Measurements from ENCODE around the gene PRRT2.

DNA sequence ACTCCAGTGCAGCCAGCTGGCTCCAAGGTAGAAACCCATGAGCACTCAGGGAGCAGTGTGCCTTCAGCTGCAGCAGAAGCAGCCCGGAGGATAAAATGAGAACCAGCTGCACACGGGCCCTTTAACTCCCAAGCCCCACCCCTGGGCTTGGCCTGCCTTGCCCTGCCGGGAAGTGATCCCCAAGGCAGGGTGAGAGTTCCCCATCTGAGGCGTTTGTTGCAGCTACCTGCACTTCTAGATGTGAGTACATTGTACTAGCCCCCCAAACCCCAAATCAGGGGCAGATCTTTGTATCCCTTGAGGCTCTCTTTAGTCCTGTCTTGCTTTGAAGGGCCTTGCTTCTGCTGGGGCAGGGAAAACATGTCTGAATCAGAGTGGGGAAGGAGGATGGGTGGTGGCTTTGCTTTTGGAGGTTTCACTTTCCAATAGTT, 8.3 kb downstream of the PRRT2 start, which contains the start of gene MVP:
- TF ChIP-seq, protein P1, sequence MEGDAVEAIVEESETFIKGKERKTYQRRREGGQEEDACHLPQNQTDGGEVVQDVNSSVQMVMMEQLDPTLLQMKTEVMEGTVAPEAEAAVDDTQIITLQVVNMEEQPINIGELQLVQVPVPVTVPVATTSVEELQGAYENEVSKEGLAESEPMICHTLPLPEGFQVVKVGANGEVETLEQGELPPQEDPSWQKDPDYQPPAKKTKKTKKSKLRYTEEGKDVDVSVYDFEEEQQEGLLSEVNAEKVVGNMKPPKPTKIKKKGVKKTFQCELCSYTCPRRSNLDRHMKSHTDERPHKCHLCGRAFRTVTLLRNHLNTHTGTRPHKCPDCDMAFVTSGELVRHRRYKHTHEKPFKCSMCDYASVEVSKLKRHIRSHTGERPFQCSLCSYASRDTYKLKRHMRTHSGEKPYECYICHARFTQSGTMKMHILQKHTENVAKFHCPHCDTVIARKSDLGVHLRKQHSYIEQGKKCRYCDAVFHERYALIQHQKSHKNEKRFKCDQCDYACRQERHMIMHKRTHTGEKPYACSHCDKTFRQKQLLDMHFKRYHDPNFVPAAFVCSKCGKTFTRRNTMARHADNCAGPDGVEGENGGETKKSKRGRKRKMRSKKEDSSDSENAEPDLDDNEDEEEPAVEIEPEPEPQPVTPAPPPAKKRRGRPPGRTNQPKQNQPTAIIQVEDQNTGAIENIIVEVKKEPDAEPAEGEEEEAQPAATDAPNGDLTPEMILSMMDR (IDR thresholded peaks at IDR 0.05; ENCODE audit: low read length), result no peak
- no peak for TF ChIP-seq EZH2 (optimal IDR thresholded peaks at IDR 0.05; ENCODE audit: low read depth, low read length)
- no peak for TF ChIP-seq EZH2phosphoT487 (IDR thresholded peaks at IDR 0.05; ENCODE audit: low read length)
